ENCODE data around the gene IRAK4.
A peak's percentile ranks its signal among the peaks of the same experiment; 100 is the strongest.
"Not testable (repeated sequence)": the region's sequence is repeated elsewhere in the genome, so short reads cannot be mapped to it uniquely, and the experiment has no call there.

IRAK4 gene

DNA sequence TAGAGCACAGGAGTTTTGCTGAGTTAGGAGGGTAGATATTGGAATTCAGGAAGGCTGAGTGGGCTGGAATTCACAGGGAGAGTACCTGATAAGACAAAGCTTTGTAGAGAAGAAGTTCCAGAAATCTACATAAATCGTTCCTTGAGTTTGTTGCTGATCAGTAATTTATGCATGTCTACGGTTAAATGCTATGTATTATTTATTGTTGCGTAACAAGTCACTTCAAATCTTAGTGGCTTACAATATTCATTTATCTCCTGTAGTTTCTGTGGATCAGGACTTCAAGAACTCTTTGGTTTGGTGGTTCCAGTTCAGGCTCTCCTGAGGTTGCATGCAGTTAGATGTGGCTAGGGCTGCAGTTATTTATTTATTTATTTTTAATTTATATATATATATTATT, 7.9 kb upstream of the IRAK4 start:
- no peak overlapping the region for H3K4me3 ChIP-seq (ENCODE audit: low read depth, low read length)
- TF ChIP-seq, protein P1, sequence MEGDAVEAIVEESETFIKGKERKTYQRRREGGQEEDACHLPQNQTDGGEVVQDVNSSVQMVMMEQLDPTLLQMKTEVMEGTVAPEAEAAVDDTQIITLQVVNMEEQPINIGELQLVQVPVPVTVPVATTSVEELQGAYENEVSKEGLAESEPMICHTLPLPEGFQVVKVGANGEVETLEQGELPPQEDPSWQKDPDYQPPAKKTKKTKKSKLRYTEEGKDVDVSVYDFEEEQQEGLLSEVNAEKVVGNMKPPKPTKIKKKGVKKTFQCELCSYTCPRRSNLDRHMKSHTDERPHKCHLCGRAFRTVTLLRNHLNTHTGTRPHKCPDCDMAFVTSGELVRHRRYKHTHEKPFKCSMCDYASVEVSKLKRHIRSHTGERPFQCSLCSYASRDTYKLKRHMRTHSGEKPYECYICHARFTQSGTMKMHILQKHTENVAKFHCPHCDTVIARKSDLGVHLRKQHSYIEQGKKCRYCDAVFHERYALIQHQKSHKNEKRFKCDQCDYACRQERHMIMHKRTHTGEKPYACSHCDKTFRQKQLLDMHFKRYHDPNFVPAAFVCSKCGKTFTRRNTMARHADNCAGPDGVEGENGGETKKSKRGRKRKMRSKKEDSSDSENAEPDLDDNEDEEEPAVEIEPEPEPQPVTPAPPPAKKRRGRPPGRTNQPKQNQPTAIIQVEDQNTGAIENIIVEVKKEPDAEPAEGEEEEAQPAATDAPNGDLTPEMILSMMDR (IDR thresholded peaks at IDR 0.05; ENCODE audit: low read depth, low read length), result no peak

DNA sequence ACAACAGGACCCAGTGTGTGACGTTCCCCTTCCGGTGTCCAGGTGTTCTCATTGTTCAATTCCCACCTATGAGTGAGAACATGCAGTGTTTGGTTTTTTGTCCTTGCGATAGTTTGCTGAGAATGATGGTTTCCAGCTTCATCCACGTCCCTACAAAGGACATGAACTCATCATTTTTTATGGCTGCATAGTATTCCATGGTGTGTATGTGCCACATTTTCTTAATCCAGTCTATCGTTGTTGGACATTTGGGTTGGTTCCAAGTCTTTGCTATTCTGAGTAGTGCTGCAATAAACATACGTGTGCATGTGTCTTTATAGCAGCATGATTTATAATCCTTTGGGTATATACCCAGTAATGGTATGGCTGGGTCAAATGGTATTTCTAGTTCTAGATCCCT, 7.4 kb upstream of the IRAK4 start:
- not testable (repeated sequence) for H3K4me3 ChIP-seq (ENCODE audit: low read depth, low read length)

DNA sequence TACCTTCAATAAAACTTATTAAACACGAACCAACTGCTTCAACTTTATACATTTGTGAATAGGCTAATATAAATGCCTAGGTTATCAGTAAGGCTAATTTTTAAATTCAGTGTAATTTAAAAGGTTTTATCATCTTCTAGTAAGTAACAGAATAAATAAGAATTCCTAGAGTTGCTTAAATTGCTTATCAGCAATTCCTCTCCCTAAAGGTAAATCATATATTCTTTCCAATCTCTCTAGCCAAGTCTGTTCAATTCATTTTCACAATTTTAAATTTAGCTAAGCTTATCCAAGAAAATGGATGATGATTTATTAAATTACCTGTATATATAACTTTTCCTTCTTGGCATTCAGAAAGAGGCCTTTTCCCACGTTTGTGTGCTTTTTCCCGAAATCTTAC, 4.7 kb upstream of the IRAK4 start:
- H3K4me3 ChIP-seq (ENCODE audit: low read depth, low read length), result no peak overlapping the region
- TF ChIP-seq, protein P1 (IDR thresholded peaks at IDR 0.05; ENCODE audit: low read depth, low read length), result no peak

DNA sequence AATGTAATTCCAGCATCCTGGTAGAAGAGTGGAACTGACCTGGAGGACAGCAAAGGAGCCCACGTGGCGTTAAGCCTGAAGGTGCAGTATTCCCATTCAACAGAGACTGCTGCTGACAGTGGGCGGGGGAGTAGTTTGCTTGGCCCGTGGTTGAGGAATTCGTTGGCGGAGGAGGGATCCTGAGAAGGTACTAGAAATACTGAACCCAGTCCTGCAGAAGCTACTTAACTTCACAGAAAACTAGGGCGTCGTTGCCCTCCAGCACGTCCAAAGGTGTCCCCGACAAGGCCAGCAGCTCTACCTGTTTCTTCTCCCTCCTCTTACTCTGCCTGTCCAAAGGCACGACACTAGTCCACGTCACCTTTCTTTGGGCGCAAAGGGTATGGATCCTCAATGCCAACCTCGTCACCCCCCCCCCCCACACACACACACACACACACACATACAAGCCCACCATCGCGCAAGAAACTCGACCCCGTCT, 464 bp upstream of the IRAK4 start:
- H3K4me3 ChIP-seq (ENCODE audit: low read depth, low read length), result peak overlapping the region; percentile 96
- TF ChIP-seq, protein P1 (IDR thresholded peaks at IDR 0.05; ENCODE audit: low read depth, low read length), result no peak

DNA sequence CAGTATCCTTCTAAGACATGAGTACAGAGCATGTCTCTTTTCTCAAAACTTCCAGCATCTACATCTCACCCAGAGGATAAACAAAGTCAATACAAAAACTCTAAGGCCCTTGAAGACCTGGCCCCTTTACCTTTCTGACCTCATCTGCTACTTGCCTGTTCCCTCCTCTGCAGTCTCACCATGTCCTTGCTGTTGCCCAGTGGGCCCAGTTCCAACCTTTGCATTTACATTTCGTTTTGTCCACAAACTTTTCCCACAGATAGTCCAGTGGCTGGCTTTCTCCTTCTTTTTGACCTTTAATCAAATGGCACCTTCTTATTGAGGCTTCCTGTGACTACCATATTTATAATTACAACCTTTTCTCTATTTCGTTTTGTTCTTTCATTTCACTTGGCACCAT, 1.6 kb downstream of the IRAK4 start:
- TF ChIP-seq, protein P1 (IDR thresholded peaks at IDR 0.05; ENCODE audit: low read depth, low read length), result no peak
- peak overlapping the region; percentile 96; the same call in 1 of the 2 replicates for H3K4me3 ChIP-seq (ENCODE audit: low read depth, low read length)

DNA sequence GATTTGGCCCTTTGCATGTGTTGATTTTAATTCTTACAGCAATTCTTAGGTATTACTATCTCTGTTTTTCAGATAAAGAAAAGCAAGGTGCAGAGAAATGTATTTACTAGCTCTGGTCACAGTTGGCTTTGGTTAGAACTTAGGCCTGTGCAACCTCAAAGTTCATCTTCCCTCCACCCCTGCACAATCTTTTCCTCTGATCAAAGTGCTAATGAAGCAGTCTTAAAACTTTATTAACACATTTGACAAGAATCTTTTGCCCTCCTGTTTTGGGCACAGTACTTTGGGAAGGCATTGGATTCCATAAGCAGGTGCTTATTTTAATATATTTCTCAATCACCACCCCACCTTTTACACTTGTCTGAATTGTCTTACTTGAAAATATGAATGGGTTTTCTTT, 2.7 kb downstream of the IRAK4 start:
- TF ChIP-seq, protein P1 (IDR thresholded peaks at IDR 0.05; ENCODE audit: low read depth, low read length), result no peak
- no peak overlapping the region for H3K4me3 ChIP-seq (ENCODE audit: low read depth, low read length)

DNA sequence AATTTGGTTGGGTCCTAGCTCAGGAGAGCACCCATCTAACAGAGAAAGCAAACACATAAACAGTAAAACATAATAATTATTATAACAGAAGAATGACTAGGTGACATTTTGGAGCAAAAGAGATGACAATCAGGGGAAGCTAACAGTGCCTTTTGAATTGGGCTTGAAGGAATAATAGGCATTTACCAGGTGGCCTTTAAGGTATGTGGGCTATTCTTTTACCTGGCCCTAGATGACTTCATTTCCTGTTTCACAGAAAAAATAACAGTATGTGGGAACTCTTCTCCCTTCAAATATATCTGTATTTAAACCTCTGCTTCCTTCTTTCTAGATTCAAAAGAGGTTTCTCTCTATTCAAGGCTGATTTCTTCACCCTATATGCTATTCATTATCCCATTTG, 3.8 kb downstream of the IRAK4 start:
- H3K4me3 ChIP-seq (ENCODE audit: low read depth, low read length), result no peak overlapping the region
- TF ChIP-seq, protein P1 (IDR thresholded peaks at IDR 0.05; ENCODE audit: low read depth, low read length), result no peak

DNA sequence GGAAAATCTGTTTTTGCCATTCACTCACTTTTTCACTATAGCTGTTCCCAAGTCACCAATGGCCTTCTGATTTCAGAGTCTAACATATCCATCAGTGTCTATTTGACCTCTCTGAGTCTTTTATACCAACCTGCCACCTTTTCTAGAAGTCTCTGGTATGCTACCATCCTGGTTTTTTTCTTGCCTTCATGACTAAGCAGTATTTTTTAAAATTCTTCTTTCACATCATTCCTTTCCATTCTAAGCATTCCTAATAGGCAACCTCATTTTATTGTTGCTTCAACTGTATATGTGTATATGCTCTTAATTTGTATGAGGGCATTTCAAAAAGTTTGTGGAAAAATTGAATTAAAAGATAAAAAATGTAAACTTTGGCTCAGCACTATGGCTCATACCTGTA, 5.0 kb downstream of the IRAK4 start:
- no peak overlapping the region for H3K4me3 ChIP-seq (ENCODE audit: low read depth, low read length)
- TF ChIP-seq, protein P1 (IDR thresholded peaks at IDR 0.05; ENCODE audit: low read depth, low read length), result no peak
